K562 (cell line): ENCODE data around the gene FGFRL1. TPM values are rescaled to one million over a fixed set of nuclear protein-coding genes. Genes with fewer than 3 reads are reported as not detected.

Experiments
- ARNT ChIP-seq, 2 experiments: fragments of 450-650 bp; IDR thresholded peaks; 2 replicates each; pipeline ENCODE4 v1.6.1; 2016; ENCODE audit warnings: mild to moderate bottlenecking in 1 of 2
- ATF4 ChIP-seq: fragments of 450-650 bp; formaldehyde crosslinking; IDR thresholded peaks from 2 replicates; pipeline ENCODE4 v1.4.0; 2022; ENCODE audit warnings: mild to moderate bottlenecking, moderate library complexity
- BCOR ChIP-seq: fragments of 450-650 bp; IDR thresholded peaks from 2 replicates; pipeline ENCODE4 v1.6.1; 2016
- CAMTA2 ChIP-seq: fragments of 250-450 bp; sonication (Bioruptor Pico); conservative IDR thresholded peaks from 2 replicates; pipeline ENCODE4 v1.5.1; 2022
- CTCFL ChIP-seq: IDR thresholded peaks from 2 replicates; pipeline ENCODE4 v1.6.1; 2011; ENCODE audit warnings: borderline replicate concordance, low read depth, mild to moderate bottlenecking, moderate library complexity, low read length; ENCODE audit not compliant: insufficient read depth, poor library complexity, severe bottlenecking
- ELF2 ChIP-seq: fragments of 250-450 bp; sonication (Bioruptor Pico); IDR thresholded peaks from 2 replicates; pipeline ENCODE4 v1.5.0; 2021; ENCODE audit warnings: mild to moderate bottlenecking
- ETS1 ChIP-seq: conservative IDR thresholded peaks from 2 replicates; pipeline ENCODE4 v1.6.1; 2011; ENCODE audit warnings: low read depth, mild to moderate bottlenecking, low read length; ENCODE audit not compliant: control insufficient read depth
- FOSL1 ChIP-seq: fragments of 200-800 bp; sonication (Bioruptor generic); conservative IDR thresholded peaks from 2 replicates; pipeline ENCODE4 v1.6.1; 2016; ENCODE audit warnings: missing genetic modification characterization, missing compliant biosample characterization
- NCOR1 ChIP-seq: fragments of 450-650 bp; IDR thresholded peaks from 2 replicates; pipeline ENCODE4 v1.6.1; 2016; ENCODE audit warnings: mild to moderate bottlenecking, moderate library complexity
- RBM14 ChIP-seq: fragments of 200-400 bp; formaldehyde crosslinking; IDR thresholded peaks from 2 replicates; pipeline ENCODE4 v1.6.1; 2018; ENCODE audit warnings: low read depth, mild to moderate bottlenecking, low read length, moderate library complexity, borderline replicate concordance; ENCODE audit not compliant: insufficient read depth
- RNF2 ChIP-seq: sonication (generic); IDR thresholded peaks from 2 replicates; pipeline ENCODE4 v1.6.1; 2016
- SNIP1 ChIP-seq: fragments of 450-650 bp; IDR thresholded peaks from 2 replicates; pipeline ENCODE4 v1.7.1; 2017; ENCODE audit warnings: low read depth, mild to moderate bottlenecking
- SRF ChIP-seq, 2 experiments: fragments of 250-450, 450-650 bp in 1 of 2; sonication (Bioruptor Pico) in 1 of 2; sonication (generic) in 1 of 2; formaldehyde crosslinking; IDR thresholded peaks; 2 replicates each; pipeline versions ENCODE4 v1.5.0 to v1.5.1; 2020 to 2022; ENCODE audit warnings: mild to moderate bottlenecking in 1 of 2, missing genetic modification reagents in 1 of 2
- TCF7 ChIP-seq: sonication (generic); IDR thresholded peaks from 2 replicates; pipeline ENCODE4 v1.6.1; 2016; ENCODE audit warnings: antibody characterized with exemption, borderline replicate concordance
- U2AF1 ChIP-seq: fragments of 200-400 bp; formaldehyde crosslinking; optimal IDR thresholded peaks from 2 replicates; pipeline ENCODE3; 2017; ENCODE audit warnings: mild to moderate bottlenecking, low read depth, low read length, moderate library complexity
- ZBTB49 ChIP-seq: sonication (generic); formaldehyde crosslinking; IDR thresholded peaks from 2 replicates; pipeline ENCODE4 v1.8.0; 2022; ENCODE audit warnings: missing genetic modification reagents, mild to moderate bottlenecking, borderline replicate concordance
- ZFX ChIP-seq: sonication (generic); formaldehyde crosslinking; IDR thresholded peaks from 2 replicates; pipeline ENCODE4 v1.8.0; 2022; ENCODE audit warnings: mild to moderate bottlenecking, missing genetic modification reagents, moderate library complexity
- ZKSCAN1 ChIP-seq: fragments of 150-350 bp; IDR thresholded peaks from 2 replicates; pipeline ENCODE4 v1.6.1; 2016; ENCODE audit warnings: low read depth, low read length
- ZNF239 ChIP-seq: fragments of 250-450 bp; sonication (Bioruptor Pico); IDR thresholded peaks from 2 replicates; pipeline ENCODE4 v1.4.0; 2020; ENCODE audit warnings: mild to moderate bottlenecking
- ZNF277 ChIP-seq: fragments of 250-450 bp; sonication (Bioruptor Pico); IDR thresholded peaks from 2 replicates; pipeline ENCODE4 v1.8.0; 2022; ENCODE audit warnings: inconsistent platforms, mild to moderate bottlenecking, moderate library complexity, borderline replicate concordance
- ZNF707 ChIP-seq: fragments of 250-450 bp; sonication (Bioruptor Pico); conservative IDR thresholded peaks from 2 replicates; pipeline ENCODE4 v1.8.0; 2022; ENCODE audit warnings: inconsistent platforms, mild to moderate bottlenecking, moderate library complexity
- polyA plus RNA-seq, 8 experiments: library from polyadenylated mRNA; depleted of rRNA in 4 of 8; stranded (reverse) in 5 of 8; unstranded in 3 of 8; fragments of >200 nt; fragmentation: Nextera tagmentation in 2 of 8; fragmentation: Illumina TruSeq in 1 of 8; extraction: Ambion mirVana in 2 of 8; extraction: Trizol in 1 of 8; gene quantifications; 2 replicates each; pipeline versions ENCODE4 v1.2.1 to v1.2.3, GENCODE V29; 2011 to 2014; ENCODE audit warnings: inconsistent platforms in 1 of 8, missing spikeins in 1 of 8
- total RNA-seq, 7 experiments: library from RNA; depleted of rRNA in 6 of 7; stranded (reverse); fragments of >200 nt in 6 of 7; fragmentation: Illumina TruSeq in 2 of 7; extraction: Trizol in 2 of 7; gene quantifications; 2 replicates each; pipeline versions ENCODE4 v1.2.1 to v1.2.3, GENCODE V29; 2011 to 2021; ENCODE audit warnings: low replicate concordance in 1 of 7

Gene FGFRL1
- total and polyA plus RNA-seq, 9 of the 15 experiments (the other 6 are each of a cell fraction or from before 2014, with no cell fraction given) = 0.34 to 49.9 (median 14.6) TPM

- TF ChIP-seq ETS1 (no peak), ARNT (IDR thresholded peaks at IDR 0.05) (no peak), ZFX (CRISPR knock-in tag) (peak; percentile 49; the same call in 1 of the 2 replicates), RBM14 (no peak), NCOR1 (no peak), ATF4 (CRISPR knock-in tag) (no peak), ZBTB49 (no peak), ZNF707 (CRISPR knock-in tag) (no peak), FOSL1 (tag) (no peak), ELF2 (CRISPR knock-in tag) (no peak), BCOR (0 out of 2 replicates have a peak, but pooled peaks have one; percentile 10), SRF (CRISPR knock-in tag; IDR thresholded peaks at IDR 0.05) (no peak), ZNF277 (CRISPR knock-in tag) (no peak), ZNF239 (no peak), TCF7 (no peak), U2AF1 (no peak), RNF2 (no peak), ZKSCAN1 (no peak), CAMTA2 (CRISPR knock-in tag) (no peak), CTCFL (no peak), SNIP1 (no peak)
These were observed 25.0 kb upstream of the FGFRL1 start (continued) for GRCh38 chr4:986428-986878.
